GM20000 (cell line): ENCODE data around the gene PGS1.

Source experiments
- DNase-seq: peaks from one replicate; pipeline ENCODE4 v3.0.0; 2012; ENCODE audit warnings: low spot score
- TF ChIP-seq, protein P1 (sequence below): IDR thresholded peaks from 2 replicates; pipeline ENCODE4 v1.5.1; 2012; ENCODE audit warnings: mild to moderate bottlenecking, control low read depth; ENCODE audit errors: extremely low read depth, missing control alignments

Gene PGS1

DNA sequence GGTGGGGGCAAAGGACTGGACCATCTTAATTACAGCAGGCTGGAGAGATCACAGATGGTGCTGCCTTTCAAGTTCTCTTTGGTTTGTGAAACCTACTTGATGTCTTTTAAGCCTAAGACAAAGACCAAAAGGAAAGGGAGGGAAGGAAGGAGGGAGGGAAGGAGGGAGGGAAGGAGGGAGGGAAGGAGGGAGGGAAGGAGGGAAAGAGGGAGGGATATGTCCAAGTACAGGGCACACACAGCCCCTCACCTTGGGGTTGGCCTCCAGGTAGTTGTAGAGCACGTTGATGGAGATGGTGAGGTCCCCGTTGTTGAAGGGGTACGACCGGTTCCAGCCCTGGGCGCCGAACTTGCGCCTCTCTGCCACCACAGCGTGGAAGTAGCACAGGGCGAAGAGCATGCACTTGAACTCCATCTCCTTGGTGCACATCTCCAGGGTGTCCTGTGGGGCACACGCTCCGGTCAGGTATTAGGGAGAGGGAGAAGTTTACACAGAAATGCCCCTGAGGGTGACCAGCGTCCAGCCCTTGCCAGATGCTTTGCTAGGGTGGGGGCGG is 55.4 kb downstream of the PGS1 start:
- TF ChIP-seq, protein P1, sequence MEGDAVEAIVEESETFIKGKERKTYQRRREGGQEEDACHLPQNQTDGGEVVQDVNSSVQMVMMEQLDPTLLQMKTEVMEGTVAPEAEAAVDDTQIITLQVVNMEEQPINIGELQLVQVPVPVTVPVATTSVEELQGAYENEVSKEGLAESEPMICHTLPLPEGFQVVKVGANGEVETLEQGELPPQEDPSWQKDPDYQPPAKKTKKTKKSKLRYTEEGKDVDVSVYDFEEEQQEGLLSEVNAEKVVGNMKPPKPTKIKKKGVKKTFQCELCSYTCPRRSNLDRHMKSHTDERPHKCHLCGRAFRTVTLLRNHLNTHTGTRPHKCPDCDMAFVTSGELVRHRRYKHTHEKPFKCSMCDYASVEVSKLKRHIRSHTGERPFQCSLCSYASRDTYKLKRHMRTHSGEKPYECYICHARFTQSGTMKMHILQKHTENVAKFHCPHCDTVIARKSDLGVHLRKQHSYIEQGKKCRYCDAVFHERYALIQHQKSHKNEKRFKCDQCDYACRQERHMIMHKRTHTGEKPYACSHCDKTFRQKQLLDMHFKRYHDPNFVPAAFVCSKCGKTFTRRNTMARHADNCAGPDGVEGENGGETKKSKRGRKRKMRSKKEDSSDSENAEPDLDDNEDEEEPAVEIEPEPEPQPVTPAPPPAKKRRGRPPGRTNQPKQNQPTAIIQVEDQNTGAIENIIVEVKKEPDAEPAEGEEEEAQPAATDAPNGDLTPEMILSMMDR: no peak
- no peak for DNase-seq

DNA sequence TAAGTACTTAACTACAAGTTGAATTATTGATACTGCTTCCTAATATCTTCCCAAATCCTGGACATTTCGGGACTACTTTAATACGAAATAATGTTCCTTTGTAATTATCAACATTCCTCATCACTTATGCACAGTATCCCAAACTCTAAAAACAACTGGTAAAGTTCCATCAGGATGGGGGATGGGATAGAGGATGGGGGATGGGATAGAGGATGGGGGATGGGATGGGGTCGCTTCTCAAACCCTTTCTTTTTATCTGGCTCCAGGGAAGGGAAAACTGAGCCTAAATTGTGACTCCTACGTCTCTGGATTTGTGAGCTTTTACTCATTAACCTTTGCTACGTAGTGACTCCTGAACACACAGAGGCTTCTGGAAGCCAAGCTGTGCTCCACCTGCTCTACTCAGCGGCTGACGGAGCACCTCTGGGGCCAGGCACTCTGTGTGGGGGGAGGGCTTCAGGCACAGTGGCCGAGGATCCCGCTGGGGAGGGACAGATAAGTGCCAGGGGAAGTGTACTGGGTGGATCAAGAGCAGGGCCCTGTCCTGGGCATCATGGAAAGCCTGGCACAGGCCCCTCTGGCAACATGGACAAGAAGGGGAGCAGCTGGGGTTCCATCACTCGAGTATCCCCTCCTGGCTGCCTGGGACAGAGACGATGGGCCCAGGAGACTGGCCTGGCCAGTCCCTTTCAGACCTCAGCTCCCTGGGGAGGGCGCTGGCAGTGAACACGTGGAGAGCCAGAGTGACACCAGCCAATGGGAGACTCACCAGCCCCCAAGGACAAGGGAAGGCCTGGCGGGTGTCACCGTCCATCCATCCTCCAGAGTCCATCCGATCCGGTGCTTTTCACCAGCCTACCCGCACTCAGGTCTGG is 56.2 kb downstream of the PGS1 start:
- TF ChIP-seq, protein P1: no peak
- no peak for DNase-seq

DNA sequence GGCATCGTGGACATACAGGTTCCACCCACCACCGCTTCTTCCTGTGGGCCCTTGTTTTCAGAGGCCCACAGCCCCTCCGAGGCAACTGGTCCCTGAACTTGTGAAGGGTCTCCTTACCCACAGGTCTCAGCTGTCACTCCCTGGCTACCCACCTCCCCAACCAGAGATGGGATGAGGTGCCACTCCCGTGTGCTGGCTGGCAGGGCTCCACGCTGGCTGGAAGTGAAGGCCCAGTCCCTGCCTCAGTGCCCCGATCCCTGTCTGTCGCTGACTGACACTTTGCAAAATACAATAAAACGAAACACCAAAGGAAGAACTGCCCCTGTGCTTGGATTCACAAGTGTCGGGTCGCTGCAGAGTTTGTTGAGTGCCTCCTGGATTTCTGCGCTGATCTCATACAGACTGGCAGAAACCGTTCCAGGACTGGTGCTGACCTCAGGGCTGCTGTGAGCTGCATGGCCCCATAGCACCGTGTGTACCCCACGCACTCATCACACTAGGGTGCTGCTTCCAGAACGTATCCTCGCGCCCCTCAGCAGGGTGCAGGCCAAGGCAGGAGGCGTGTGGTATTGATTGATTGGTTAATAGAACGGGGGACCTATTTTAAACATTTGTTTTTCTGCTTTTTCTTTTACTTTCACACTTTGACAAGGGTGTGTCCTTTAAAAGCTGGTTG is 57.0 kb downstream of the PGS1 start:
- TF ChIP-seq, protein P1: no peak
- DNase-seq: no peak

DNA sequence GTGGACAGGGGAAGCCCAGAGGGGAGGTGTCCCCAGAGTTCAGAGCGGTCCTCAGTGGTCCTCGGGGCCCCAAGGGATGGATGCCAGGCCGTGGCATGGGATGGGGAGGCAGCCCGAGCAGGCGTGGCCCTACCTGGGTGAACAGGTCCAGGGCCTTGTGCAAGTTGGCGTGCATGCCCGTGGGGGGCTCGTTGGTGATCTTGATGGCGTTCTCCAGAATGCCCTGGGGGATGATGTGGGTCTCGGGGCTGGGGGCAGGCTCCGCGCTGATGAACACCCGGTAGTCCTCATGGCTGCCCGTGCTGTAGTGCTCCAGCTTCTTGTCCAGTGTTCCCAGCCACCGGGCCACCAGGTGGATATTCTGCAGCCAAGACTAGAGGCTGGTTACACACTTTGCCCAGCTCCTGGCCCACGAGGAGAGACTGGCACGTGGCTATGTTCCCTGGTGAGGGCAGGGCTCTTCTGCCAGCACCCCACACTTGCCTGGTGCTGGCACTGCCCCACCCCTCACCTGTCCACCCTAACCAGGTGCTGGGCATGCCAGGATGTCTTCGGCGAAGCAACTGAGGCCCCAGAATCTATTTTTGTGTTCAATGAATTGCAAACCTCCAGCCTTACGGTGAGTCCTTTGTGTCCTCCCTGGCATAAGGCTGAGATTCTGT is 59.2 kb downstream of the PGS1 start:
- DNase-seq: no peak
- TF ChIP-seq, protein P1: no peak

DNA sequence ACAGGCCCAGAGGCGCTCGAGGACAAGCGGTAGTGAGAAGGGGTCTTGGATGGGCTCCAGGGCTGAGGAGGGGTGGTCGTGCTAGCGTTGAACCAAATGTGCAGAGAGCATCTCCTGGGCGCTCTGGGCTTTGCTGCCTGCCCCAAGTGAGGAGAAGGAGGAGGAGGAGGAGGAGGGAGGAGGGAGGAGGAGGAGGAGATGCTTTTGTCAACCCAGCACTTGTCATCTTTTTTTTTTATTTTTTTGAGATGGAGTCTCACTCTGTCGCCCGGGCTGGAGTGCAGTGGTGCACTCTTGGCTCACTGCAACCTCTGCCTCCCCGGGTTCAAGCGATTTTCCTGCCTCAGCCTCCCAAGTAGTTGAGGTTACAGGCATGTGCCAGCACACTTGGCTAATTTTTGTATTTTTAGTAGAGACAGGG is 59.8 kb downstream of the PGS1 start:
- DNase-seq: no peak
- TF ChIP-seq, protein P1: no peak

DNA sequence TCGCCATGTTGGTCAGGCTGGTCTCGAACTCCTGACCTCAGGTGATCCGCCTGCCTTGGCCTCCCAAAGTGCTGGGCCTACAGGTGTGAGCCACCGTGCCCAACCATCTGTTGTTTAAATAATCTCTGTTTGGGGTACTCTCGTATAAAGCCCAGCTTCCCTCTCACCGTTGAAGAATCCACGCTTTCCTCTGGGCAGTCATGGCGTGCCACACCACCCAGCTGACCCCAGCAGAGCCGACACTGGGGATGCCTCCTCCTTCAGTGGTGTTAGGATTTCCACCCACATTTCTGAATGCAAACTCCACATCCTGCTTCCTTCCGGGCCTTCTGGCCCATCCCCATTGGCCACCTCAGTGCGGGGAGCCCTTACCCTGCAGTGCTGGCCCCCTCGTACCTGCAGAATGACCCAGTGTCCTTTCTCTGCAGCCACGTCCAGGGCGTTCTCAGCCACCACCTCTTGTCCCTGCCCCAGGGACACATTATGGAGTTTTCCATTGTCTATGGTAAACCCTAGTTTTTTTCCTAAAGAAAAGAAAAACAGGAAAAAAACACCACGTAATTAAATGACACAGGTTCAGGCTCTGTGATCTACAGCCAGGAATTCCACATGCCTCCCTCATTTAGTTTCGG is 60.4 kb downstream of the PGS1 start:
- no peak for DNase-seq
- TF ChIP-seq, protein P1: no peak
